ENCODE results near the gene FAM118A.

- TF ChIP-seq CTCF (IDR thresholded peaks at IDR 0.05) (no peak), POLR2A (IDR thresholded peaks at IDR 0.05) (no peak)
Measured at GRCh38 chr22:45302751-45303150, 7.0 kb upstream of the FAM118A start.
